Brain pericyte (primary cell): Measurements from ENCODE around the gene CDKL5.
"Not testable (repeated sequence)": the region's sequence is repeated elsewhere in the genome, so short reads cannot be mapped to it uniquely, and the experiment has no call there.

ENCODE experiments used
- DNase-seq: peaks from one replicate; pipeline ENCODE4 v3.0.0-alpha.2; 2012; ENCODE audit warnings: low read depth, low spot score

The CDKL5 gene

GRCh38 chrX:18425199-18426003 is at the start of gene CDKL5:
CDKL5 (plus strand) TSS chrX:18425608; CDS start chrX:18507097, 81,489 bp downstream.
- DNase-seq = peak; percentile 88

GRCh38 chrX:18377796-18378195 is 47.6 kb upstream of the CDKL5 start:
- DNase-seq = no peak

- DNase-seq = no peak
These were observed 35.4 kb upstream of the CDKL5 start for GRCh38 chrX:18389966-18390365.

- DNase-seq = peak; percentile 3
These were observed 34.4 kb upstream of the CDKL5 start for GRCh38 chrX:18390941-18391538.

- no peak for DNase-seq
These were observed 30.9 kb upstream of the CDKL5 start for GRCh38 chrX:18394477-18394876.

- no peak for DNase-seq
These were observed 23.6 kb upstream of the CDKL5 start for GRCh38 chrX:18401848-18402213.

- DNase-seq = no peak
These were observed 18.7 kb upstream of the CDKL5 start for GRCh38 chrX:18406531-18407266.

GRCh38 chrX:18410038-18410437 is 15.4 kb upstream of the CDKL5 start:
- DNase-seq = no peak

- no peak for DNase-seq
These were observed 10.0 kb upstream of the CDKL5 start for GRCh38 chrX:18415386-18415785.

GRCh38 chrX:18422325-18422724 is 3.1 kb upstream of the CDKL5 start:
- DNase-seq = peak; percentile 6

- DNase-seq = no peak
These were observed 2.5 kb upstream of the CDKL5 start for GRCh38 chrX:18422886-18423285.

- DNase-seq = peak; percentile 4
These were observed 768 bp upstream of the CDKL5 start for GRCh38 chrX:18424482-18425198.

GRCh38 chrX:18426004-18426320 is 554 bp downstream of the CDKL5 start:
- DNase-seq = no peak

- DNase-seq = no peak
These were observed 2.6 kb downstream of the CDKL5 start for GRCh38 chrX:18428006-18428405.

GRCh38 chrX:18433288-18433687 is 7.9 kb downstream of the CDKL5 start:
- DNase-seq = not testable (repeated sequence)

- DNase-seq = no peak
These were observed 9.5 kb downstream of the CDKL5 start for GRCh38 chrX:18434896-18435295.

GRCh38 chrX:18436017-18436416 is 10.6 kb downstream of the CDKL5 start:
- no peak for DNase-seq

GRCh38 chrX:18440835-18441234 is 15.4 kb downstream of the CDKL5 start:
- no peak for DNase-seq

GRCh38 chrX:18441780-18442367 is 16.5 kb downstream of the CDKL5 start:
- DNase-seq = no peak

- DNase-seq = no peak
These were observed 23.0 kb downstream of the CDKL5 start for GRCh38 chrX:18448416-18448815.

GRCh38 chrX:18449236-18449635 is 23.8 kb downstream of the CDKL5 start:
- no peak for DNase-seq

- DNase-seq = no peak
These were observed 30.0 kb downstream of the CDKL5 start for GRCh38 chrX:18455384-18455783.
